ENCODE data around the gene GFOD1. TPM values are rescaled to one million over a fixed set of nuclear protein-coding genes. Genes with fewer than 3 reads are reported as not detected.

Gene GFOD1
- total and polyA plus RNA-seq, 2 of the 4 experiments (the other 2 are of a cell fraction), result 1.8 to 3.4 TPM

GRCh38 chr6:13526727-13527670, 39.6 kb upstream of the GFOD1 start:
- Histone ChIP-seq H3K4me3 (ENCODE audit: insufficient read depth, low read depth, low read length) (no peak overlapping the region), H3K4me1 (ENCODE audit: control insufficient read depth, insufficient read depth, low read length) (no peaks in the 10 kb centered on the region), H3K9me1 (ENCODE audit: insufficient read depth, low read length) (no peaks in the 10 kb centered on the region), H4K5ac (ENCODE audit: low read depth, low read length) (no peak overlapping the region), H3K23ac (ENCODE audit: low read depth, low read length) (no peak overlapping the region), H4K20me1 (ENCODE audit: insufficient read depth, low read length) (no peaks in the 10 kb centered on the region), H3K9me3 (ENCODE audit: control insufficient read depth, insufficient read depth, low read length) (no peaks in the 10 kb centered on the region), H3K4me2 (ENCODE audit: low read depth, low read length) (no peak overlapping the region), H3K36me3 (ENCODE audit: control insufficient read depth, insufficient read depth, low read length) (no peaks in the 10 kb centered on the region), H2BK5ac (ENCODE audit: low read depth, low read length, poor library complexity, severe bottlenecking) (no peak overlapping the region), H3K4ac (ENCODE audit: low read depth, low read length) (no peak overlapping the region), H3K9ac (ENCODE audit: low read depth, low read length) (no peak overlapping the region), H3K79me1 (ENCODE audit: low read depth in 1 of 2, low read length in 2 of 2) (no peaks in the 10 kb centered on the region), H2BK15ac (ENCODE audit: low read depth, low read length) (no peak overlapping the region), H2BK120ac (ENCODE audit: low read depth, low read length) (no peak overlapping the region), H3K18ac (ENCODE audit: low read depth, low read length) (no peak overlapping the region), H2AK9ac (replicated peaks; ENCODE audit: low read depth, low read length, poor library complexity) (no peak overlapping the region), H2AK5ac (ENCODE audit: low read depth, low read length) (no peak overlapping the region), H4K8ac (ENCODE audit: low read depth in 2 of 2, low read length in 2 of 2) (no peak overlapping the region), H2BK20ac (ENCODE audit: low read depth, low read length) (no peak overlapping the region), H2AFZ (replicated peaks; ENCODE audit: low read length, poor library complexity) (peak overlapping the region; percentile 68), H3K27me3 (ENCODE audit: control insufficient read depth, insufficient read depth, low read length) (0 out of 2 replicates have a peak, but pooled peaks cover 3% of the 10 kb centered on the region), H3K14ac (replicated peaks; ENCODE audit: low read depth, low read length) (no peak overlapping the region), H3K56ac (ENCODE audit: extremely low read depth, insufficient read depth, low read length) (no peak overlapping the region), H4K91ac (ENCODE audit: insufficient read depth, low read depth, low read length) (no peak overlapping the region), H3K27ac (ENCODE audit: insufficient read depth, low read length) (no peak overlapping the region)
- CTCF ChIA-PET, result interaction anchor here (1.4 kb wide), 1 partner anchor 11 kb away, joined by 4 read pairs; no protein-coding TSS in a partner anchor
- TF ChIP-seq CTCF (conservative IDR thresholded peaks at IDR 0.05; ENCODE audit: low read depth, low read length) (no peak), USF2 (IDR thresholded peaks at IDR 0.05; ENCODE audit: low read depth, low read length) (no peak), ELK1 (IDR thresholded peaks at IDR 0.05; ENCODE audit: borderline replicate concordance, low read depth, low read length) (no peak), CEBPB (IDR thresholded peaks at IDR 0.05; ENCODE audit: low read depth, low read length) (no peak), BHLHE40 (IDR thresholded peaks at IDR 0.05; ENCODE audit: low read depth, low read length) (no peak), MXI1 (IDR thresholded peaks at IDR 0.05; ENCODE audit: borderline replicate concordance, low read depth, low read length) (no peak), NFE2L2 (IDR thresholded peaks at IDR 0.05; ENCODE audit: low read depth, low read length) (no peak), POLR2A (IDR thresholded peaks at IDR 0.05; ENCODE audit: low read depth, low read length) (no peak), MAZ (IDR thresholded peaks at IDR 0.05; ENCODE audit: borderline replicate concordance, low read depth, low read length) (no peak), RCOR1 (IDR thresholded peaks at IDR 0.05; ENCODE audit: insufficient replicate concordance, low read length) (no peak), FOS (IDR thresholded peaks at IDR 0.05; ENCODE audit: low read depth, low read length) (no peak), CHD1 (IDR thresholded peaks at IDR 0.05; ENCODE audit: low read depth, low read length) (no peak)
- WGBS, 2 experiments (ENCODE audit: extremely low coverage in 2 of 2, insufficient read length in 1 of 2), result 84% methylated on average over 6 of the region's 17 CpGs; no CpG with 5 or more reads in 1 of the 2 experiments
- no peak for ATAC-seq (ENCODE audit: low read depth)
- no peak for DNase-seq
- in situ Hi-C loops (cut with MboI; ENCODE audit: low sequenced_read_pairs) (loop anchor here (25.0 kb wide), 1 partner anchor 340 kb away; no protein-coding TSS in a partner anchor), intact Hi-C loops (cut with micrococcal nuclease) (no loop called here), dilution Hi-C loops (cut with HindIII; ENCODE audit: low sequenced_read_pairs, unreplicated experiment) (no loop called here)
- POLR2A ChIA-PET (ENCODE audit: unreplicated experiment), result no interaction called here
- BruUV-seq (replicated peaks), result no TSS peak
